ENCODE data around the gene SPTBN4.
A peak's percentile ranks its signal among the peaks of the same experiment; 100 is the strongest.
"Not testable (repeated sequence)": the region's sequence is repeated elsewhere in the genome, so short reads cannot be mapped to it uniquely, and the experiment has no call there.

Gene SPTBN4

GRCh38 chr19:40464059-40465024, 2.5 kb upstream of the SPTBN4 start:
- DNase-seq (ENCODE audit: low read depth in 2 of 2, low spot score in 1 of 2) = peak; percentile 46 to 65

- no peak for DNase-seq (ENCODE audit: low read depth in 2 of 2, low spot score in 1 of 2)
Measured at GRCh38 chr19:40465025-40465556, 1.7 kb upstream of the SPTBN4 start.

DNA sequence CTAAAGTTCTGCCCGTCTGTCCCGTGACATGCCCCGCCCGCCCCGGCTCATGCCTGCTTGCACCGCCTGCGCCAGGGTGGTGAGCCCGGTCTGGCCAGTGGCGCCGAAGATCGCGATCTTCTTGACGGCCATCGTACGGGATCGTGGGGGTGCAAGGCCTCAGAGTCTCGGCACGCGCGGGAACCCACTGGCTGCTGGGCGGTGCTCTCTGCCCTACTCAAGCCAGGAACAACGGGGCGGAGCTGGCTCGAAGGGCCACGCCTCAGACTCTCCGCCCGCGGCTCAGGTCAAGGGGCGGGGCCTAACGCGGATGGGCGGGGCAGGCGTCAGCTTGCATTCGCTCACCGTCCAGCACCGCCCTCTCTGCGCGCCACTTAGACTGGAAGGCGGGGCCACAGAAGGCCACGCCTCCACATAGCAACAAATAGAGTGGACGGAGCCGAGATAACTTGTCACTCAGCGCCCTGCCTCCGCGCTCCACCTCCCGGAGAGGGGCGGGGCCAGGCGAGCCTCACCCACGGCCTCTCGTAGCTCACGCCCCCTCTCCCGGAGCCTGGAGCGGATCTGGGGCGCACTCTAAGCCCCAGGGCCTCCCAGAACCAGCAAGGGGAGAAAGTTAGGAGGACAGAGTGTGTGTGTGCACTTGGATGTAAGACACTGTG, 1.1 kb upstream of the SPTBN4 start, which contains the start of gene BLVRB:
BLVRB (minus strand) TSS at position 189 of the 662 bp plus-strand sequence; CDS start at position 132, 57 bp downstream.
- peak; percentile 98 to 99 for DNase-seq (ENCODE audit: low read depth in 2 of 2, low spot score in 1 of 2)

DNA sequence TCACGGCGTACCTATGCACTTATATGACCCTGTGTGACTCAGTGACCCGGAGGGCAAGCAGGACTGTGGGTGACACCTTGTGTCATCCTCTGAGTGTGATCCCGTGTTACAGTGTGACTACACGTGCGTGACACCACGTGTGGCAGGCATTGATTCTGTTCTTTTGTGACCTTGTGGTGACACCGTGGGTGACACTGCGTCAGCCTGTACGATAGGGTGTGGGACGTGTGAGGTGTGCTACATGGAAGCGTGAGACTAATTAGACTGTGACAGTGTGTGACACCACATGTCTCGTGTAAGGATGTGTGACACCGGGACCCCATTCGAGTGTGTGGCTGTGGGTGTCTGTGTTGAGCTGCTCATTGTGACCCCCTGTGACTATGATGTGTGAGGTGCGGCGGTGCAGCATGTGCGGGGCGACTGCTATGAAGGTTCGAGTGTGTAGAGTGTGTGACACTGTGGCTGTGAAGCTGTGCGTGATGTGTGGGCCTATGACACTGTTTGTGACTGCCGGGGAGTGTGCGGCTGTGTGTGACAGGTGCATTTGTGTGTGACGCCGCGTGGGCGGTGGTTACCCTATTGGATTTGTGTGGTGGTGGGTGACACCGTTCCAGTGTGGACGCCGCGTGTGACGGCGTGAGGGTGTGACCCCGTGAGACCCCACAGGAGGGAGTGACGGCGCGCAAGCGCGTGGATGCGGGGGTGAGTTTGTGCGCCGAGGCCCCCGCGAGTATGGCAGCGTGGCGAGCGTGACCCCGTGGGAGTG, 399 bp upstream of the SPTBN4 start:
- peak; percentile 66 to 75 for DNase-seq (ENCODE audit: low read depth in 2 of 2, low spot score in 1 of 2)

GRCh38 chr19:40469011-40469410, 2.2 kb downstream of the SPTBN4 start:
- no peak for DNase-seq (ENCODE audit: low read depth in 2 of 2, low spot score in 1 of 2)

- DNase-seq (ENCODE audit: low read depth in 2 of 2, low spot score in 1 of 2) = no peak
Measured at GRCh38 chr19:40471111-40471510, 4.3 kb downstream of the SPTBN4 start.

- no peak for DNase-seq (ENCODE audit: low read depth in 2 of 2, low spot score in 1 of 2)
Measured at GRCh38 chr19:40472516-40472915, 5.7 kb downstream of the SPTBN4 start.

DNA sequence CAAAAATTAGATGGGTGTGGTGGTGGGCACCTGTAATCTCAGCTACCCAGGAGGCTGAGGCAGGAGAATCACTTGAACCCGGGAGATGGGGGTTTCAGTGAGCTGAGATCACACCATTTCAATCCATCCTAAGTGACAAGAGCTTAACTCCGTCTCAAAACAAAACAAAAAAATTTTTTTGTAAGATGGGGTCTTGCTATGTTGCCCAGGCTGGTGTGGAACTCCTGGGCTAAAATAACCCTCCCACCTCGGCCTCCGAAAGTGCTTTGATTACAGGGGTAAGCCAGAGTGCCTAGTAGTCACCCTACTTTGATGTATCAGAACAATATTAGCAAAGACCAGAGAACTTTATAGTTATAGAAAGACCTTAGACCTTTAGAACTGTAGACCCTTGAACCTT, 7.9 kb downstream of the SPTBN4 start:
- DNase-seq (ENCODE audit: low read depth in 2 of 2, low spot score in 1 of 2) = no peak

DNA sequence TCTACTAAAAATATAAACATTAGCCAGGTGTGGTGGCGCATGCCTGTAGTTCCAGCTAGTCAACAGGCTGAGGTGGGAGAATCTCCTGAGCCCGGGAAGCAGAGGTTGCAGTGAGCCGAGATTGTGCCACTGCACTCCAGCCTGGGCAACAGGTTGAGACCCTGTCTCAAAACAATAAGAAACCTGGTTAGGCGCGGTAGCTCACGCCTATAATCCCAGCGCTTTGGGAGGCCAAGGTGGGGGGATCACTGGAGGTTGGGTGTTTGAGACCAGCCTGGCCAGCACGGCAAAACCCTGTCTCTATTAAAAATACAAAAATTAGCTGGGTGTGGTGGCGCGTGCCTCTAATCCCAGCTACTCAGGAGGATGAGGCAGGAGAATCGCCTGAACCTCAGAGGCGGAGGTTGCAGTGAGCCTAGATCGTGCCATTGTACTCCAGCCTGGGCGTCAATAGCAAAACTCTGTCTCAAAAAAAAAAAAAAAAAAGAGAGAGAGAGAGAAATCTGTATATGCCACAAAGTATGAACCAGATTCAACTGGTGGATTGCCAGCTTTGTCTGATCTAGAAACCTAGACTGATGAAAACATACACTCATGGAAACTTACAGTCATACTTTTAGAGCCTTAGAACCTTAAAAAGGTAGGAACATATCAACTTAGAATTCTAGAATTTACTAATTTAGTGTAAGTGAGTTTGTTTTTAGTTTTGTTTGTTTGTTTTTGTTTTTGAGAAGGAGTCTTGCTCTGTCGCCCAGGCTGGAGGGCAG, 9.3 kb downstream of the SPTBN4 start:
- not testable (repeated sequence) for DNase-seq (ENCODE audit: low read depth in 2 of 2, low spot score in 1 of 2)

DNA sequence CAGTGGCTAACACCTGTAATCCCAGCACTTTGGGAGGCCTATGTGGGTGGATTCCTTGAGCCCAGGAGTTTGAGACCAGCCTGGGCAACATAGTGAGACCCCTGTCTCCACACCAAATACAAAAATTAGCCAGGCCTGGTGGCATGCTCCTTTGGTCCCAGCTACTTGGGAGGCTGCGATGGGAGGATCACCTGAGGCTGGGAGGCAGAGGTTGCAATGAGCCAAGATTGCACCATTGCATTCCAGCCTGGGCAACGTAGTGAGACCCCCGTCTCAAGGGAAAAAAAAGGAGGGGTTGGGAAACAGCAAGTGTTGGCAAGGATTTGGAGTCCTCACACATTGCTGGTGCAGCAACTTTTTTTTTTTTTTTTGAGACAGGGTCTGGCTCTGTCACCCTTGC, 19.2 kb downstream of the SPTBN4 start:
- DNase-seq (ENCODE audit: low read depth in 2 of 2, low spot score in 1 of 2) = no peak

DNA sequence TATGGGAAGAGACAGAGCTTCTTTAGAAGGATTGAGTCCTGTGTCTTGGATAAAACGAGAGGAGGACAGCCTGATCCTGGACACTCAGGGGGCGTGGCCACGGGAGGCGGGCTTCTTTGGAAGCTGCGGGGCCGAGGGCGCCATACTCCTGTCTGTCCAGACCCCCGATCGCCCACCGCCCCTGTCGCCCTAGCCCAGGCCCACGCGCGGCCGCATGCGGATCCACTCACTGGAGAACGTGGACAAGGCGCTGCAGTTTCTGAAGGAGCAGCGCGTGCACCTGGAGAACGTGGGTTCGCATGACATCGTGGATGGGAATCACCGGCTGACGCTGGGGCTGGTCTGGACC, 23.1 kb downstream of the SPTBN4 start:
- DNase-seq (ENCODE audit: low read depth in 2 of 2, low spot score in 1 of 2) = no peak

DNA sequence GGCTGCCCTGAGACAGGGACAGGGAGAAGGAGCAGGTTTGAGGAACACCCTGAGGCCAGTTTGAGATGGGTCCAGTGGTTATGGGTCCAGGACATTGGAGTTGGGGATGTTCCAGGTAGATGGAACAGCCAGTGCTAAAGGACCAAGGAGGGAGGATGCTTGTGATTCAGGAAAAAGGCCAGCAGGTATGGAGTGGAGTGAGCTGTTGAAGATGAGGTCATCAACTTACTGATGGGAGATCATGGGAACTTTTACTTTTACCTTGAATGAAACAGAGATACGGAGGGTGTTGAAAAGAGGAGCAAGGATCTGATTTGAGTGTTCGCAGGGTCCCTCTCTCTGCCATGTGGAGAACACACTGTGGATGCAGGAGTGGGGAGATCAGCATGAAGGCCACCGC, 25.5 kb downstream of the SPTBN4 start:
- no peak for DNase-seq (ENCODE audit: low read depth in 2 of 2, low spot score in 1 of 2)

GRCh38 chr19:40493778-40494177, 27.0 kb downstream of the SPTBN4 start:
- no peak for DNase-seq (ENCODE audit: low read depth in 2 of 2, low spot score in 1 of 2)

DNA sequence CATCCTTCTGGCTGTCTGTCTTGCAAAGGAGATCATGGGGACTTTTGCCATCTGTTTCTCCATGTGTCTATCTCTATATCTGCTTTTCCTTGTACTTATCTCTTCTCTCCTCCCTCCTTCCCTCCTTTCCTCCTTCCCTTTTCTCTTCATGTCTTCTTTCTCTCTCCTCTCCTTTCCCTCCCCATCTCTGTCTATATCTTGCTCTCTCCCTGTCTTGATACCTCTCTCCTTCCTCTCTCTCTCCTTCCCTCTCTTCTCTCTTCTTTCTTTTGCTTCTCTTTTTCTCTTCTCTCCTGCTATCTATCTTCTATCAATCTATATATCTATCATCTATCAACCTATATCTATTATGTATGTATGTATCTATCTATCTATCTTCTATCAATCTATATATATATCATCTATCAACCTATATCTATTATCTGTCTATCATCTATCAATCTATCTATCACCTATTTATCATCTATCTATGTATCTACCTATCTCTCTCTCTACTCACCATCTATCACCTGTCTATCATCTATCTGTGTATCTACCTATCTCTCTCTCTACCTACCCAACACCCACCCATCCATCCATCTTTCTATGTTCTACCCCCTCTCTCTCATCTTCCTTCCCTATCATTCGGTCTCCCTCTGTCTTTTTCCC, 27.5 kb downstream of the SPTBN4 start:
- no peak for DNase-seq (ENCODE audit: low read depth in 2 of 2, low spot score in 1 of 2)

DNA sequence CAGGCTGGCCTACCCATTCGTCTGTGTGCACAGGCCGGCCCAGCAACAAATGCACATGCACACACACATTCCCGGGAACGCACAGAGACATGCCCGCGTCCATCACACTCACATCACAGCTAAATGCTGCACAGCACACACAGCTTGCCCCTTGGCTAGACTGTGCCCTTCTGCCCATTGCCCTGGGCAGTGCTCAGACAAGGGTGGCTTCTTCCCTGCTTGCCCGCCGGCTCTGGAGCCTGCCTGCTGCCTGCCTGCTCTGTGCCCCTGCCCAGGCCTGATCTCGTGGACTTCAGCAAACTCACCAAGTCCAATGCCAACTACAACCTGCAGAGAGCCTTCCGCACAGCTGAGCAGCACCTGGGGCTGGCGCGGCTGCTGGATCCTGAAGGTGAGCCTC, 30.4 kb downstream of the SPTBN4 start:
- DNase-seq (ENCODE audit: low read depth in 2 of 2, low spot score in 1 of 2) = no peak

GRCh38 chr19:40499320-40499719, 32.5 kb downstream of the SPTBN4 start:
- DNase-seq (ENCODE audit: low read depth in 2 of 2, low spot score in 1 of 2) = no peak

DNA sequence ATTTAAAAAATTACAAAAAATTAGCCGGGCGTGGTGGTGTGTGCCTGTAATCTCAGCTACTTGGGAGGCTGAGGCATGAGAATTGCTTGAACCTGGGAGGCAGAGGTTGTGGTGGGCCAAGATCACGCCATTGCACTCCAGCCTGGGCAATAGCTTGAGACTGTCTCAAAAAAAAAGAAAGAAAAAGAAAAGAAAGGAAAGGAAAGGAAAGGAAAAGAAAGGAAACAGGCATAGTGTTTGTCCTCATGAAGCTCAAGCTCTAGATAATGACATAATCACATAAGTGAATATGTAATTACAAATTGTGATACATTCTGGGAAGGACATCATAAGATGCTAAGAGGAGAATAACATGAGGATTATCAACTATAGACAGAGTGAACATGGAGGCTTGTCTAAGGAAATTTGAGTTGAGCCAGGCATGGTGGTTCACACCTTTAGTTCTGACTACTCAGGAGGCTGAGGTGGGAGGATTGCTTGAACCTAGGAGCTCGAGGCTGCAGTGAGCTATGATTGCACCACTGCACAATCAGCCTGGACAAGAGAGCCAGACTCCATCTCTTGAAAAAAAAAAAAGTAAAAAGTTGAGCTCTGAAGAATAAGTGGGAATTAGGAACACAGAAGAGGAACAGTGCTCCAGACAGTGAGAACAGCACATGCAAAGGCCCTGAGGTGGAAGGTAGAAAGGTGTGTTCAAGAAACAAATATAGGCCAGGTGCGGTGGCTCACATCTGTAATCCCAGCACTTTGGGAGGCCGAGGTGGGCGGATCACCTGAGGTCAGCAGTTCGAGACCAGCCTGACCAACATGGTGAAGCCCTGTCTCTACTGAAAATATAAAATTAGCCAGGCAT, 34.1 kb downstream of the SPTBN4 start:
- DNase-seq (ENCODE audit: low read depth in 2 of 2, low spot score in 1 of 2) = not testable (repeated sequence)

- DNase-seq (ENCODE audit: low read depth in 2 of 2, low spot score in 1 of 2) = no peak
Measured at GRCh38 chr19:40501599-40501998, 34.8 kb downstream of the SPTBN4 start.

- no peak for DNase-seq (ENCODE audit: low read depth in 2 of 2, low spot score in 1 of 2)
Measured at GRCh38 chr19:40502081-40502480, 35.3 kb downstream of the SPTBN4 start.
